ENCODE results near the gene NETO2.
"Not testable (repeated sequence)": the region's sequence is repeated elsewhere in the genome, so short reads cannot be mapped to it uniquely, and the experiment has no call there.

NETO2 gene

GRCh38 chr16:47064775-47065174 is 79.0 kb downstream of the NETO2 start:
- DNase-seq (ENCODE audit: low read depth): no peak

- DNase-seq (ENCODE audit: low read depth): no peak
Observed at GRCh38 chr16:47063011-47063724, 80.6 kb downstream of the NETO2 start.

- DNase-seq (ENCODE audit: low read depth): no peak
Observed at GRCh38 chr16:47061204-47061603, 82.5 kb downstream of the NETO2 start.

GRCh38 chr16:47060596-47060995 is 83.1 kb downstream of the NETO2 start:
- DNase-seq (ENCODE audit: low read depth): no peak

GRCh38 chr16:47059991-47060390 is 83.8 kb downstream of the NETO2 start:
- no peak for DNase-seq (ENCODE audit: low read depth)

GRCh38 chr16:47059130-47059529 is 84.6 kb downstream of the NETO2 start:
- not testable (repeated sequence) for DNase-seq (ENCODE audit: low read depth)

GRCh38 chr16:47058295-47059086 is 85.3 kb downstream of the NETO2 start:
- DNase-seq (ENCODE audit: low read depth): no peak

- no peak for DNase-seq (ENCODE audit: low read depth)
Observed at GRCh38 chr16:47057630-47057993, 86.1 kb downstream of the NETO2 start.

GRCh38 chr16:47056688-47057629 is 86.8 kb downstream of the NETO2 start:
- DNase-seq (ENCODE audit: low read depth): no peak

GRCh38 chr16:47056061-47056460 is 87.7 kb downstream of the NETO2 start:
- DNase-seq (ENCODE audit: low read depth): not testable (repeated sequence)

GRCh38 chr16:47055136-47055885 is 88.4 kb downstream of the NETO2 start:
- DNase-seq (ENCODE audit: low read depth): no peak

- DNase-seq (ENCODE audit: low read depth): no peak
Observed at GRCh38 chr16:47054306-47054705, 89.4 kb downstream of the NETO2 start.

GRCh38 chr16:47053895-47054294 is 89.8 kb downstream of the NETO2 start:
- no peak for DNase-seq (ENCODE audit: low read depth)

GRCh38 chr16:47052666-47053640 is 90.8 kb downstream of the NETO2 start:
- no peak for DNase-seq (ENCODE audit: low read depth)

- DNase-seq (ENCODE audit: low read depth): no peak
Observed at GRCh38 chr16:47051031-47051430, 92.7 kb downstream of the NETO2 start.

- no peak for DNase-seq (ENCODE audit: low read depth)
Observed at GRCh38 chr16:47049901-47050583, 93.7 kb downstream of the NETO2 start.

- DNase-seq (ENCODE audit: low read depth): no peak
Observed at GRCh38 chr16:47047524-47048203, 96.1 kb downstream of the NETO2 start.

GRCh38 chr16:47046726-47047523 is 96.8 kb downstream of the NETO2 start:
- DNase-seq (ENCODE audit: low read depth): no peak
